Chondrocyte (in vitro differentiated cells): ENCODE results near the gene RNF5. TPM values are rescaled to one million over a fixed set of nuclear protein-coding genes. Genes with fewer than 3 reads are reported as not detected.
"Not testable (repeated sequence)": the region's sequence is repeated elsewhere in the genome, so short reads cannot be mapped to it uniquely, and the experiment has no call there.

ENCODE experiments used
- DNase-seq: peaks from one replicate; pipeline ENCODE4 v3.0.0; 2021; ENCODE audit warnings: mixed read lengths, low spot score
- H3K27ac Mint-ChIP-seq: one replicate; pipeline ENCODE4 v1.8.0; 2021; ENCODE audit warnings: mild to moderate bottlenecking, moderate library complexity, mixed read lengths; ENCODE audit not compliant: unreplicated experiment
- H3K27me3 Mint-ChIP-seq: 2 replicates; pipeline ENCODE4 v1.8.0; 2021; ENCODE audit warnings: low read depth, mixed read lengths
- H3K36me3 Mint-ChIP-seq: 2 replicates; pipeline ENCODE4 v1.8.0; 2021; ENCODE audit warnings: low read depth, mixed read lengths
- H3K4me1 Mint-ChIP-seq: 2 replicates; pipeline ENCODE4 v1.8.0; 2021; ENCODE audit warnings: low read depth, mild to moderate bottlenecking, mixed read lengths
- H3K4me3 Mint-ChIP-seq: one replicate; pipeline ENCODE4 v1.8.0; 2021; ENCODE audit warnings: mild to moderate bottlenecking, moderate library complexity, mixed read lengths; ENCODE audit not compliant: unreplicated experiment
- H3K9me3 Mint-ChIP-seq: 2 replicates; pipeline ENCODE4 v1.8.0; 2021; ENCODE audit warnings: low read depth, mixed read lengths
- CTCF ChIP-seq: fragments of 200-600 bp; sonication (generic); IDR thresholded peaks from 2 replicates; pipeline ENCODE4 v1.5.0; 2021; ENCODE audit warnings: antibody characterized with exemption, mild to moderate bottlenecking, moderate library complexity
- total RNA-seq: library from RNA; stranded (reverse); gene quantifications from 3 replicates; pipeline ENCODE4 v1.2.1, GENCODE V29; 2021

RNF5 gene
- total RNA-seq, 1 donor from 2014 or later, result 45.2 TPM

GRCh38 chr6:32187009-32187709 is 9.0 kb downstream of the RNF5 start:
- Mint-ChIP-seq H3K9me3 (no peaks in the 10 kb centered on the region), H3K27me3 (no peaks in the 10 kb centered on the region), H3K4me1 (peaks cover 55% of the 10 kb centered on the region), H3K36me3 (peaks cover 10% of the 10 kb centered on the region), H3K4me3 (no peak overlapping the region), H3K27ac (peak overlapping the region; percentile 12)
- DNase-seq, result peak; percentile 57
- TF ChIP-seq CTCF, result no peak

GRCh38 chr6:32187725-32188380 is 9.6 kb downstream of the RNF5 start:
- H3K27me3 Mint-ChIP-seq, H3K9me3 Mint-ChIP-seq, H3K36me3 Mint-ChIP-seq: not testable (repeated sequence)
- Mint-ChIP-seq H3K27ac (peak overlapping the region; percentile 41), H3K4me1 (peaks cover 62% of the 10 kb centered on the region), H3K4me3 (peak overlapping the region; percentile 92)
- DNase-seq, result peak; percentile 53

DNA sequence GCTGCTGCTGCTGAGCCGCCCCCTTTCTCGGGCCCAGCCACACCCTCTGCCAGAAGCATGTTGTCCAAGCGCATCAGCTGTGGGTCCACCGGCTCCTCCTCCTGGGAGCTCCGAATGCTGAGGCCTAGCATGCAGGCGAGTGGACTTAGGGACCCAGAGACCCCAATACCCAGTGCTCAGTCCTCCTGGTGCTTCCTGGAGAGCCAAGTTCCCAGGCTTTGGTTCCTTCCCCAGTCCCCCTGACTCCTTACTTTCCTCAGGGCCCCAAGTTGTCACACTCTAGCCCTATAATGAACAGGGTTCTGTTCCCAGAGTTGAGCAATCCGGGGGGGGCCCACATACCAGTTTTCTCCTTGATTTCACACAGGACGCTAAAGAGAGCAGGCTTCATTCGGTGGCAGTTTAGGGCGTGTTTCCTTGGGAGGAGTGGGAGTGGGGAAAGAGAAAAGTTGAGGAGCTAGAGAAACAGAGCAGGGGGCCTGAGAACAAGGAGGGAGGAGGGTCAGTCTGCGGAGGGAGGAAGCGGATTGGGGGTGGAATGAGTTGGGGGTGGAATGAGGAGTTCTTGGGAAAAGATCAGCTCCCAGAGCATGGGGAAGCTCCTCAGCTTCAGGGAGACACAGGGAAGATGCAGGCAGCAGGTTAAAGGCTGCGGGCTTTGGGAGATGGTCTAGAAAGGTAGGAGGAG is 10.3 kb downstream of the RNF5 start:
- peaks cover 10% of the 10 kb centered on the region for H3K36me3 Mint-ChIP-seq
- TF ChIP-seq CTCF, result no peak
- peaks cover 64% of the 10 kb centered on the region for H3K4me1 Mint-ChIP-seq
- peak overlapping the region; percentile 93 for H3K27ac Mint-ChIP-seq
- H3K4me3 Mint-ChIP-seq, result peak overlapping the region; percentile 92
- H3K9me3 Mint-ChIP-seq, result no peaks in the 10 kb centered on the region
- no peaks in the 10 kb centered on the region for H3K27me3 Mint-ChIP-seq
- DNase-seq, result no peak

GRCh38 chr6:32189069-32189741 is 11.0 kb downstream of the RNF5 start:
- peak overlapping the region; percentile 93 for H3K27ac Mint-ChIP-seq
- no peaks in the 10 kb centered on the region for H3K9me3 Mint-ChIP-seq
- H3K27me3 Mint-ChIP-seq, result no peaks in the 10 kb centered on the region
- peaks cover 10% of the 10 kb centered on the region for H3K36me3 Mint-ChIP-seq
- TF ChIP-seq CTCF, result no peak
- H3K4me3 Mint-ChIP-seq, result peak overlapping the region; percentile 92
- DNase-seq, result no peak
- H3K4me1 Mint-ChIP-seq, result peaks cover 64% of the 10 kb centered on the region

- H3K4me1 Mint-ChIP-seq, result peaks cover 66% of the 10 kb centered on the region
- H3K36me3 Mint-ChIP-seq, result peaks cover 10% of the 10 kb centered on the region
- H3K27me3 Mint-ChIP-seq, result no peaks in the 10 kb centered on the region
- peak overlapping the region; percentile 92 for H3K4me3 Mint-ChIP-seq
- no peak for DNase-seq
- TF ChIP-seq CTCF, result no peak
- peak overlapping the region; percentile 93 for H3K27ac Mint-ChIP-seq
- no peaks in the 10 kb centered on the region for H3K9me3 Mint-ChIP-seq
Measured at GRCh38 chr6:32189742-32190053, 11.5 kb downstream of the RNF5 start.
